K562 (cell line): ENCODE data around the gene SERPINI2. TPM values are rescaled to one million over a fixed set of nuclear protein-coding genes. Genes with fewer than 3 reads are reported as not detected.

ENCODE experiments used
- ATAC-seq: fragments of 200-7000 bp; cut with Tn5 transposase; 3 replicates; pipeline ENCODE4 v1.9.1; 2020; ENCODE audit warnings: moderate library complexity
- BruUV-seq: library from RNA; stranded (reverse); fragments of 400-500 nt; replicated peaks from 2 replicates; lab custom pipeline; 2021; lab: Mats Ljungman, UMichigan
- CTCF ChIA-PET: fragments of 300-600 bp; formaldehyde crosslinking; extraction: SDS; loops from one replicate; lab custom pipeline; 2021; ENCODE audit warnings: low intra/inter-chr PET ratio; lab: Yijun Ruan, JAX
- POLR2A ChIA-PET: fragments of 300-600, 350-650 bp; sonication (Branson Sonifier 250); formaldehyde crosslinking; extraction: SDS; loops from one replicate; lab custom pipeline; 2021; ENCODE audit warnings: antibody characterized with exemption, inconsistent platforms; lab: Yijun Ruan, JAX
- DNase-seq, 4 experiments: peaks; one replicate each; pipeline versions ENCODE4 v3.0.0 to v3.0.0-alpha.2; 2011 to 2018; ENCODE audit warnings: low spot score in 3 of 4, mixed read lengths in 3 of 4; ENCODE audit errors: extremely low read depth in 1 of 4
- FAIRE-seq: peaks from 2 replicates; lab custom pipeline; 2011; peaks lifted over from hg19 to GRCh38; lab: Jason Lieb, UNC
- H2AFZ ChIP-seq: 2 replicates; pipeline ENCODE4 v1.6.0; 2011; ENCODE audit warnings: low read depth, low read length, control low read depth, inconsistent platforms
- H3K27ac ChIP-seq: fragments of 200-600 bp; 3 replicates; pipeline ENCODE4 v1.8.0; 2011; ENCODE audit warnings: low read depth, mild to moderate bottlenecking, control low read depth, inconsistent platforms, low read length, moderate library complexity, mixed read lengths; ENCODE audit errors: extremely low read depth
- H3K27me3 ChIP-seq, 2 experiments: fragments of 300-600 bp in 1 of 2; 2 replicates in 1 of 2; 3 replicates in 1 of 2; pipeline versions ENCODE4 v1.6.0 to v1.8.0; 2011; ENCODE audit warnings: inconsistent platforms in 2 of 2, low read length in 2 of 2, mild to moderate bottlenecking in 1 of 2, mixed read lengths in 1 of 2, moderate library complexity in 1 of 2; ENCODE audit not compliant: control insufficient read depth in 2 of 2, insufficient read depth in 2 of 2
- H3K36me3 ChIP-seq: fragments of 300-600 bp; 3 replicates; pipeline ENCODE4 v1.8.0; 2011; ENCODE audit warnings: mild to moderate bottlenecking, low read length, inconsistent platforms; ENCODE audit not compliant: control insufficient read depth, insufficient read depth
- H3K4me1 ChIP-seq, 2 experiments: fragments of 200-600 bp in 1 of 2; replicated peaks in 1 of 2; 2 replicates in 1 of 2; 3 replicates in 1 of 2; pipeline versions ENCODE4 v1.5.1 to v1.8.0; 2011; ENCODE audit warnings: inconsistent platforms in 2 of 2, low read length in 2 of 2, mild to moderate bottlenecking in 1 of 2, mixed read lengths in 1 of 2, moderate library complexity in 1 of 2; ENCODE audit not compliant: control insufficient read depth in 2 of 2, insufficient read depth in 2 of 2
- H3K4me2 ChIP-seq: 2 replicates; pipeline ENCODE4 v1.6.1; 2011; ENCODE audit warnings: low read length, control low read depth, inconsistent platforms, mixed read lengths; ENCODE audit not compliant: insufficient read depth
- H3K4me3 ChIP-seq: fragments of 200-600 bp; sonication (generic), shearing (Covaris generic); 2 replicates; pipeline ENCODE4 v1.5.1; 2016; ENCODE audit warnings: control low read depth, inconsistent platforms
- H3K79me2 ChIP-seq: fragments of 200-600 bp; 3 replicates; pipeline ENCODE4 v1.8.0; 2011; ENCODE audit warnings: low read length, inconsistent platforms; ENCODE audit not compliant: control insufficient read depth, insufficient read depth
- H3K9ac ChIP-seq, 2 experiments: 2 replicates each; pipeline versions ENCODE4 v1.6.0 to v1.6.1; 2011; ENCODE audit warnings: low read depth in 2 of 2, low read length in 2 of 2, control low read depth in 1 of 2, inconsistent platforms in 1 of 2, mild to moderate bottlenecking in 1 of 2, mixed read lengths in 1 of 2; ENCODE audit not compliant: insufficient read depth in 1 of 2
- H3K9me1 ChIP-seq: one replicate; pipeline ENCODE4 v1.6.0; 2011; ENCODE audit warnings: inconsistent platforms, mild to moderate bottlenecking, low read length, moderate library complexity; ENCODE audit not compliant: control insufficient read depth, insufficient read depth
- H3K9me3 ChIP-seq: replicated peaks from 2 replicates; pipeline ENCODE4 v1.5.1; 2011; ENCODE audit warnings: low read depth, low read length, inconsistent platforms; ENCODE audit not compliant: control insufficient read depth, insufficient read depth
- H4K20me1 ChIP-seq: replicated peaks from 2 replicates; pipeline ENCODE4 v1.6.1; 2011; ENCODE audit warnings: low read length, inconsistent platforms, mixed read lengths; ENCODE audit not compliant: control insufficient read depth, insufficient read depth
- GTF2B ChIP-seq: IDR thresholded peaks from 2 replicates; pipeline ENCODE4 v1.6.1; 2011; ENCODE audit not compliant: insufficient read length; ENCODE audit errors: extremely low read depth
- PPARD ChIP-seq: fragments of 250-450 bp; sonication (Bioruptor Pico); IDR thresholded peaks from 2 replicates; pipeline ENCODE4 v1.8.0; 2022; ENCODE audit warnings: inconsistent platforms, mild to moderate bottlenecking, moderate library complexity
- RNF219 ChIP-seq: fragments of 250-450 bp; sonication (Bioruptor Pico); IDR thresholded peaks from 2 replicates; pipeline ENCODE4 v1.5.0; 2022; ENCODE audit warnings: mild to moderate bottlenecking
- SAFB2 ChIP-seq: fragments of 200-400 bp; formaldehyde crosslinking; IDR thresholded peaks from 2 replicates; pipeline ENCODE4 v1.6.1; 2018; ENCODE audit warnings: borderline replicate concordance, low read length, low read depth, moderate library complexity; ENCODE audit not compliant: severe bottlenecking
- SAP30 ChIP-seq: fragments of 200-600 bp; sonication (generic); IDR thresholded peaks from 2 replicates; pipeline ENCODE4 v1.6.1; 2012; ENCODE audit warnings: borderline replicate concordance, low read depth, mild to moderate bottlenecking, moderate library complexity, low read length, control low read depth, inconsistent platforms; ENCODE audit not compliant: insufficient read depth, poor library complexity, severe bottlenecking
- ZNF449 ChIP-seq: fragments of 250-450 bp; sonication (Bioruptor Pico); IDR thresholded peaks from 2 replicates; pipeline ENCODE4 v1.8.0; 2022; ENCODE audit warnings: moderate library complexity, mild to moderate bottlenecking, inconsistent platforms
- in situ Hi-C: fragments of 300-500 bp; cut with MboI; formaldehyde crosslinking; loops from 4 replicates; pipeline ENCODE4 v1.15.0; 2018; ENCODE audit warnings: inconsistent platforms, mixed read lengths
- intact Hi-C: fragments of 100-400 bp; cut with micrococcal nuclease; formaldehyde crosslinking; loops from 2 replicates; pipeline ENCODE4 v1.14.2; 2022
- polyA plus RNA-seq, 8 experiments: library from polyadenylated mRNA; depleted of rRNA in 4 of 8; stranded (reverse) in 5 of 8; unstranded in 3 of 8; fragments of >200 nt; fragmentation: Nextera tagmentation in 2 of 8; fragmentation: Illumina TruSeq in 1 of 8; extraction: Ambion mirVana in 2 of 8; extraction: Trizol in 1 of 8; gene quantifications; 2 replicates each; pipeline versions ENCODE4 v1.2.1 to v1.2.3, GENCODE V29; 2011 to 2014; ENCODE audit warnings: inconsistent platforms in 1 of 8, missing spikeins in 1 of 8
- total RNA-seq, 7 experiments: library from RNA; depleted of rRNA in 6 of 7; stranded (reverse); fragments of >200 nt in 6 of 7; fragmentation: Illumina TruSeq in 2 of 7; extraction: Trizol in 2 of 7; gene quantifications; 2 replicates each; pipeline versions ENCODE4 v1.2.1 to v1.2.3, GENCODE V29; 2011 to 2021; ENCODE audit warnings: low replicate concordance in 1 of 7
- TF ChIP-seq, protein P1 (sequence below): fragments of 250-450 bp; sonication (Bioruptor Pico); IDR thresholded peaks from 2 replicates; pipeline ENCODE4 v1.8.0; 2022; ENCODE audit warnings: inconsistent platforms

SERPINI2 gene
- total and polyA plus RNA-seq, 9 of the 15 experiments (the other 6 are each of a cell fraction or from before 2014, with no cell fraction given), result not detected

GRCh38 chr3:167450195-167450594 is 23.6 kb downstream of the SERPINI2 start (continued):
- TF ChIP-seq SAFB2 (no peak), ZNF449 (no peak), GTF2B (no peak)
- TF ChIP-seq, protein P1, sequence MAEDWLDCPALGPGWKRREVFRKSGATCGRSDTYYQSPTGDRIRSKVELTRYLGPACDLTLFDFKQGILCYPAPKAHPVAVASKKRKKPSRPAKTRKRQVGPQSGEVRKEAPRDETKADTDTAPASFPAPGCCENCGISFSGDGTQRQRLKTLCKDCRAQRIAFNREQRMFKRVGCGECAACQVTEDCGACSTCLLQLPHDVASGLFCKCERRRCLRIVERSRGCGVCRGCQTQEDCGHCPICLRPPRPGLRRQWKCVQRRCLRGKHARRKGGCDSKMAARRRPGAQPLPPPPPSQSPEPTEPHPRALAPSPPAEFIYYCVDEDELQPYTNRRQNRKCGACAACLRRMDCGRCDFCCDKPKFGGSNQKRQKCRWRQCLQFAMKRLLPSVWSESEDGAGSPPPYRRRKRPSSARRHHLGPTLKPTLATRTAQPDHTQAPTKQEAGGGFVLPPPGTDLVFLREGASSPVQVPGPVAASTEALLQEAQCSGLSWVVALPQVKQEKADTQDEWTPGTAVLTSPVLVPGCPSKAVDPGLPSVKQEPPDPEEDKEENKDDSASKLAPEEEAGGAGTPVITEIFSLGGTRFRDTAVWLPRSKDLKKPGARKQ (CRISPR knock-in tag), result no peak
- TF ChIP-seq, all 486 proteins: peak for 0

- DNase-seq (no peak), FAIRE-seq (no peak), ATAC-seq (no peak)
- Histone ChIP-seq H3K79me2 (no peaks in the 10 kb centered on the region), H4K20me1 (no peaks in the 10 kb centered on the region), H3K4me2 (no peak overlapping the region), H3K9me1 (no peaks in the 10 kb centered on the region), H3K36me3 (no peaks in the 10 kb centered on the region), H3K27me3 (no peaks in the 10 kb centered on the region), H3K4me1 (no peaks in the 10 kb centered on the region), H3K9me3 (no peaks in the 10 kb centered on the region), H3K9ac (no peak overlapping the region), H2AFZ (no peak overlapping the region), H3K27ac (no peak overlapping the region), H3K4me3 (no peak overlapping the region)
- intact Hi-C loops (no loop called here), in situ Hi-C loops (no loop called here)
- ChIA-PET POLR2A (no interaction called here), CTCF (no interaction called here)
- TF ChIP-seq SAP30 (no peak), PPARD (no peak), RNF219 (CRISPR knock-in tag) (no peak)
- no TSS peak for BruUV-seq
These were observed 28.4 kb downstream of the SERPINI2 start for GRCh38 chr3:167445491-167445890.
